Choroid plexus epithelial cell (primary cell): Measurements from ENCODE around the gene DIP2C.

Experiments
- DNase-seq: peaks from one replicate; pipeline ENCODE4 v3.0.0-alpha.2; 2010; ENCODE audit warnings: low read depth
- H3K4me3 ChIP-seq: 2 replicates; pipeline ENCODE4 v1.5.1; 2011; ENCODE audit warnings: low read depth, mild to moderate bottlenecking, control low read depth, low read length, moderate library complexity
- CTCF ChIP-seq: conservative IDR thresholded peaks from 2 replicates; pipeline ENCODE4 v1.5.1; 2011; ENCODE audit warnings: low read depth, mild to moderate bottlenecking, control low read depth, inconsistent platforms, low read length, moderate library complexity

Gene DIP2C

DNA sequence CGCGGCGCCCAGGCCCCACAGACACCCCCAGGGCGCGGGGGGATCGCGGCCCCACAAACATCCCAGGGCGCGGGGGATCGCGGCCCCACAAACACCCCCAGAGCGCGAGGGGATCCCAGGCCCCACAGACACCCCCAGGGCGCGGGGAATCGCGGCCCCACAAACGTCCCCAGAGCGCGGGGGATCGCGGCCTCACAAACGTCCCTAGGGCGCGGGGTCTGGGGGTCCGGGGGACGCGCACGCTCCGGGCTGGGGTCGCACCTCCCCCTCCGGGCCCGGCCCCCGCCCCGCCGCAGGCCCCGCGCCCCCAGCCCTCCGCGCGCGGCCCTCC is 382 bp downstream of the DIP2C start:
- DNase-seq, result no peak
- peak overlapping the region; percentile 80 for H3K4me3 ChIP-seq
- TF ChIP-seq CTCF, result no peak

- TF ChIP-seq CTCF, result no peak
- H3K4me3 ChIP-seq, result peak overlapping the region; percentile 80
- DNase-seq, result peak; percentile 55
These were observed 952 bp downstream of the DIP2C start for GRCh38 chr10:688312-689120.

- peak overlapping the region; percentile 80 for H3K4me3 ChIP-seq
- no peak for TF ChIP-seq CTCF
- DNase-seq, result no peak
These were observed 1.7 kb downstream of the DIP2C start for GRCh38 chr10:687583-688311.

- DNase-seq, result no peak
- H3K4me3 ChIP-seq, result no peak overlapping the region
These were observed 3.1 kb downstream of the DIP2C start for GRCh38 chr10:686155-686931.

GRCh38 chr10:685613-686012 is 3.9 kb downstream of the DIP2C start:
- TF ChIP-seq CTCF, result no peak
- H3K4me3 ChIP-seq, result no peak overlapping the region
- no peak for DNase-seq

More at GRCh38 chr10:686155-686931, 3.1 kb downstream of the DIP2C start:
- TF ChIP-seq CTCF, result no peak

GRCh38 chr10:683448-684071 is 5.9 kb downstream of the DIP2C start:
- peak; percentile 69 for DNase-seq
- peak; percentile 17 for TF ChIP-seq CTCF
- no peak overlapping the region for H3K4me3 ChIP-seq
